NCI-H524 treated with DMSO at 0.1 percent for 48 hours (cell line): Measurements from ENCODE around the gene CENPL.
"Not testable (repeated sequence)": the region's sequence is repeated elsewhere in the genome, so short reads cannot be mapped to it uniquely, and the experiment has no call there.

ENCODE experiments used
- DNase-seq: peaks from one replicate; lab custom pipeline; 2025; lab: John Stamatoyannopoulos, UW

CENPL gene

GRCh38 chr1:173857363-173857917, 32.8 kb upstream of the CENPL start:
- DNase-seq: no peak

- no peak for DNase-seq
Observed at GRCh38 chr1:173856903-173857302, 32.2 kb upstream of the CENPL start.

- no peak for DNase-seq
Observed at GRCh38 chr1:173856014-173856413, 31.3 kb upstream of the CENPL start.

- no peak for DNase-seq
Observed at GRCh38 chr1:173853074-173853473, 28.4 kb upstream of the CENPL start.

GRCh38 chr1:173852105-173852504, 27.4 kb upstream of the CENPL start:
- DNase-seq: no peak

GRCh38 chr1:173832748-173833147, 8.1 kb upstream of the CENPL start:
- DNase-seq: no peak

- no peak for DNase-seq
Observed at GRCh38 chr1:173827611-173828010, 2.9 kb upstream of the CENPL start.

GRCh38 chr1:173823781-173824314, 835 bp downstream of the CENPL start:
- no peak for DNase-seq

GRCh38 chr1:173821680-173822079, 3.0 kb downstream of the CENPL start:
- no peak for DNase-seq

- DNase-seq: no peak
Observed at GRCh38 chr1:173818459-173818858, 6.2 kb downstream of the CENPL start.

GRCh38 chr1:173813654-173814053, 11.0 kb downstream of the CENPL start:
- not testable (repeated sequence) for DNase-seq

- DNase-seq: no peak
Observed at GRCh38 chr1:173802961-173803360, 21.7 kb downstream of the CENPL start.

GRCh38 chr1:173799995-173800394, 24.7 kb downstream of the CENPL start:
- not testable (repeated sequence) for DNase-seq

- no peak for DNase-seq
Observed at GRCh38 chr1:173798078-173798477, 26.6 kb downstream of the CENPL start.

GRCh38 chr1:173789841-173790240, 34.8 kb downstream of the CENPL start:
- DNase-seq: no peak

GRCh38 chr1:173784997-173785396, 39.7 kb downstream of the CENPL start:
- no peak for DNase-seq

GRCh38 chr1:173779936-173780335, 44.7 kb downstream of the CENPL start:
- DNase-seq: no peak

- DNase-seq: no peak
Observed at GRCh38 chr1:173775578-173776226, 49.0 kb downstream of the CENPL start.

- DNase-seq: no peak
Observed at GRCh38 chr1:173771560-173771959, 53.1 kb downstream of the CENPL start.

- DNase-seq: not testable (repeated sequence)
Observed at GRCh38 chr1:173770330-173770729, 54.4 kb downstream of the CENPL start.

- no peak for DNase-seq
Observed at GRCh38 chr1:173768827-173769226, 55.9 kb downstream of the CENPL start.

- no peak for DNase-seq
Observed at GRCh38 chr1:173768206-173768605, 56.5 kb downstream of the CENPL start.

- DNase-seq: not testable (repeated sequence)
Observed at GRCh38 chr1:173764331-173764730, 60.4 kb downstream of the CENPL start.

- no peak for DNase-seq
Observed at GRCh38 chr1:173758980-173759379, 65.7 kb downstream of the CENPL start.
